HG03196 (cell line): Measurements from ENCODE around the gene CANX.

Experiments used
- ATAC-seq: cut with Tn5 transposase; IDR thresholded peaks from one replicate; pipeline ENCODE4 v1.9.1; 2021; ENCODE audit not compliant: unreplicated experiment

Gene CANX

GRCh38 chr5:179773686-179774040 is 74.9 kb downstream of the CANX start:
- no peak for ATAC-seq

- no peak for ATAC-seq
Measured at GRCh38 chr5:179774442-179774841, 75.7 kb downstream of the CANX start.

GRCh38 chr5:179776411-179776938 is 77.7 kb downstream of the CANX start:
- no peak for ATAC-seq

- no peak for ATAC-seq
Measured at GRCh38 chr5:179777456-179777855, 78.7 kb downstream of the CANX start.

GRCh38 chr5:179777909-179778308 is 79.1 kb downstream of the CANX start:
- ATAC-seq, result no peak

GRCh38 chr5:179778591-179778990 is 79.8 kb downstream of the CANX start:
- no peak for ATAC-seq

DNA sequence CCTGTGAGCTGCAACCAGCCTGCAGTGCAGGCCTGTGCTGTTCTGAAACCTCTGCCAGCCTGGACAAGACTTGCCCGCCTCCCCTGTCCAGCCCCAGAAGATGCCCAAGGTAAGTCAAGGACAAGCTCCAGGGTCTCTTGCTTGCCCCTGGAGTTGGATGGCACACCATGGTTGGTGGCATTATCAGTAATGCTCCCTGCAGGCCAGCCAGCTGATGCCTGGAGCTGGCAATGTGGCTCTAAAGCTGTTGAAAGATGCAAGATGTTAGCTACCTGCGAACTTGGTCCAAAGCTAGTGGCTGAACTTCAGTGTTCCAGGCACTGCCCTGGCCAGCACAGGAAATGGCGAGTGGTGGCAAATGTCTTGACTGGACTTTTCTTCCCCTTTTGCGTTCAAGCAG is 81.1 kb downstream of the CANX start:
- no peak for ATAC-seq

DNA sequence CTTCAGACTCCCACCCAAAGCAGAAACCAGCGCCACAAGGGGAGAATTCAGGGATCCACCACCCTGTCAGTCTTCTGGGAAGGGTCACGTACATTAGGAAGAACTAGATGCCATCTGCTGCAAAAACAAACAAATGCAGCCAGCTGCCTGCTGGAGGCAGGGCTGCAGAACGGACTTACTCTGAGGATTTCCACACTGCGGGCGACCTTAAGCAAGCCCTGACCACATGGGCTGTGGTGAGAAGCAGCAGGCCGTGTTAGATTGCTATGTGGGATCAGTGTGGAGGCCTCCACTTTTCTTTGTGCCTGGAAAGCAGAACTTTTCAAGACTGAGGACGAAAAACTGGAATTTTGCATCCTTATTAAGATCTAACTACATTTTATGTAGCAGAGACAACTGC is 81.6 kb downstream of the CANX start:
- no peak for ATAC-seq
